ENCODE results near the gene PBX3.

- TF ChIP-seq MAX (IDR thresholded peaks at IDR 0.05) = no peak
- no peak for TF ChIP-seq JUND (IDR thresholded peaks at IDR 0.05)
- TF ChIP-seq, protein P1, sequence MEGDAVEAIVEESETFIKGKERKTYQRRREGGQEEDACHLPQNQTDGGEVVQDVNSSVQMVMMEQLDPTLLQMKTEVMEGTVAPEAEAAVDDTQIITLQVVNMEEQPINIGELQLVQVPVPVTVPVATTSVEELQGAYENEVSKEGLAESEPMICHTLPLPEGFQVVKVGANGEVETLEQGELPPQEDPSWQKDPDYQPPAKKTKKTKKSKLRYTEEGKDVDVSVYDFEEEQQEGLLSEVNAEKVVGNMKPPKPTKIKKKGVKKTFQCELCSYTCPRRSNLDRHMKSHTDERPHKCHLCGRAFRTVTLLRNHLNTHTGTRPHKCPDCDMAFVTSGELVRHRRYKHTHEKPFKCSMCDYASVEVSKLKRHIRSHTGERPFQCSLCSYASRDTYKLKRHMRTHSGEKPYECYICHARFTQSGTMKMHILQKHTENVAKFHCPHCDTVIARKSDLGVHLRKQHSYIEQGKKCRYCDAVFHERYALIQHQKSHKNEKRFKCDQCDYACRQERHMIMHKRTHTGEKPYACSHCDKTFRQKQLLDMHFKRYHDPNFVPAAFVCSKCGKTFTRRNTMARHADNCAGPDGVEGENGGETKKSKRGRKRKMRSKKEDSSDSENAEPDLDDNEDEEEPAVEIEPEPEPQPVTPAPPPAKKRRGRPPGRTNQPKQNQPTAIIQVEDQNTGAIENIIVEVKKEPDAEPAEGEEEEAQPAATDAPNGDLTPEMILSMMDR (IDR thresholded peaks at IDR 0.05; ENCODE audit: low read depth, low read length, missing input control) = no peak
- TF ChIP-seq YY1 (IDR thresholded peaks at IDR 0.05) = no peak
- TF ChIP-seq, protein P2, sequence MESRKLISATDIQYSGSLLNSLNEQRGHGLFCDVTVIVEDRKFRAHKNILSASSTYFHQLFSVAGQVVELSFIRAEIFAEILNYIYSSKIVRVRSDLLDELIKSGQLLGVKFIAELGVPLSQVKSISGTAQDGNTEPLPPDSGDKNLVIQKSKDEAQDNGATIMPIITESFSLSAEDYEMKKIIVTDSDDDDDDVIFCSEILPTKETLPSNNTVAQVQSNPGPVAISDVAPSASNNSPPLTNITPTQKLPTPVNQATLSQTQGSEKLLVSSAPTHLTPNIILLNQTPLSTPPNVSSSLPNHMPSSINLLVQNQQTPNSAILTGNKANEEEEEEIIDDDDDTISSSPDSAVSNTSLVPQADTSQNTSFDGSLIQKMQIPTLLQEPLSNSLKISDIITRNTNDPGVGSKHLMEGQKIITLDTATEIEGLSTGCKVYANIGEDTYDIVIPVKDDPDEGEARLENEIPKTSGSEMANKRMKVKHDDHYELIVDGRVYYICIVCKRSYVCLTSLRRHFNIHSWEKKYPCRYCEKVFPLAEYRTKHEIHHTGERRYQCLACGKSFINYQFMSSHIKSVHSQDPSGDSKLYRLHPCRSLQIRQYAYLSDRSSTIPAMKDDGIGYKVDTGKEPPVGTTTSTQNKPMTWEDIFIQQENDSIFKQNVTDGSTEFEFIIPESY (IDR thresholded peaks at IDR 0.05) = no peak
- TF ChIP-seq TAF1 (conservative IDR thresholded peaks at IDR 0.05) = no peak
- no peak for TF ChIP-seq RXRA (IDR thresholded peaks at IDR 0.05)
- TF ChIP-seq EGR1 (IDR thresholded peaks at IDR 0.05; ENCODE audit: low read depth in 2 of 2) = no peak
- TF ChIP-seq, protein P3, sequence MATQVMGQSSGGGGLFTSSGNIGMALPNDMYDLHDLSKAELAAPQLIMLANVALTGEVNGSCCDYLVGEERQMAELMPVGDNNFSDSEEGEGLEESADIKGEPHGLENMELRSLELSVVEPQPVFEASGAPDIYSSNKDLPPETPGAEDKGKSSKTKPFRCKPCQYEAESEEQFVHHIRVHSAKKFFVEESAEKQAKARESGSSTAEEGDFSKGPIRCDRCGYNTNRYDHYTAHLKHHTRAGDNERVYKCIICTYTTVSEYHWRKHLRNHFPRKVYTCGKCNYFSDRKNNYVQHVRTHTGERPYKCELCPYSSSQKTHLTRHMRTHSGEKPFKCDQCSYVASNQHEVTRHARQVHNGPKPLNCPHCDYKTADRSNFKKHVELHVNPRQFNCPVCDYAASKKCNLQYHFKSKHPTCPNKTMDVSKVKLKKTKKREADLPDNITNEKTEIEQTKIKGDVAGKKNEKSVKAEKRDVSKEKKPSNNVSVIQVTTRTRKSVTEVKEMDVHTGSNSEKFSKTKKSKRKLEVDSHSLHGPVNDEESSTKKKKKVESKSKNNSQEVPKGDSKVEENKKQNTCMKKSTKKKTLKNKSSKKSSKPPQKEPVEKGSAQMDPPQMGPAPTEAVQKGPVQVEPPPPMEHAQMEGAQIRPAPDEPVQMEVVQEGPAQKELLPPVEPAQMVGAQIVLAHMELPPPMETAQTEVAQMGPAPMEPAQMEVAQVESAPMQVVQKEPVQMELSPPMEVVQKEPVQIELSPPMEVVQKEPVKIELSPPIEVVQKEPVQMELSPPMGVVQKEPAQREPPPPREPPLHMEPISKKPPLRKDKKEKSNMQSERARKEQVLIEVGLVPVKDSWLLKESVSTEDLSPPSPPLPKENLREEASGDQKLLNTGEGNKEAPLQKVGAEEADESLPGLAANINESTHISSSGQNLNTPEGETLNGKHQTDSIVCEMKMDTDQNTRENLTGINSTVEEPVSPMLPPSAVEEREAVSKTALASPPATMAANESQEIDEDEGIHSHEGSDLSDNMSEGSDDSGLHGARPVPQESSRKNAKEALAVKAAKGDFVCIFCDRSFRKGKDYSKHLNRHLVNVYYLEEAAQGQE (IDR thresholded peaks at IDR 0.05) = no peak
- no peak for TF ChIP-seq GABPA (IDR thresholded peaks at IDR 0.05 in 1 of 2, conservative IDR thresholded peaks at IDR 0.05 in 1 of 2)
Observed at GRCh38 chr9:125705893-125706292, 41.3 kb upstream of the PBX3 start.
